NCI-H128 (cell line): ENCODE measurements around the gene TMEM233.
"Not testable (repeated sequence)": the region's sequence is repeated elsewhere in the genome, so short reads cannot be mapped to it uniquely, and the experiment has no call there.

Source experiments
- DNase-seq: peaks from one replicate; lab custom pipeline; 2025; ENCODE audit not compliant: unreplicated experiment; lab: John Stamatoyannopoulos, UW

The TMEM233 gene

GRCh38 chr12:119603767-119604166 is 10.2 kb downstream of the TMEM233 start:
- no peak for DNase-seq

GRCh38 chr12:119609358-119609757 is 15.8 kb downstream of the TMEM233 start:
- DNase-seq, result no peak

- no peak for DNase-seq
Observed at GRCh38 chr12:119613319-119613936, 19.9 kb downstream of the TMEM233 start.

GRCh38 chr12:119614705-119615104 is 21.1 kb downstream of the TMEM233 start:
- no peak for DNase-seq

- no peak for DNase-seq
Observed at GRCh38 chr12:119615518-119616475, 22.2 kb downstream of the TMEM233 start.

- not testable (repeated sequence) for DNase-seq
Observed at GRCh38 chr12:119618328-119618896, 24.8 kb downstream of the TMEM233 start.

- DNase-seq, result no peak
Observed at GRCh38 chr12:119620490-119620889, 26.9 kb downstream of the TMEM233 start.

- DNase-seq, result no peak
Observed at GRCh38 chr12:119621878-119622277, 28.3 kb downstream of the TMEM233 start.

- peak; percentile 88 for DNase-seq
Observed at GRCh38 chr12:119624966-119625365, 31.4 kb downstream of the TMEM233 start.

GRCh38 chr12:119627019-119627643 is 33.6 kb downstream of the TMEM233 start:
- no peak for DNase-seq

- no peak for DNase-seq
Observed at GRCh38 chr12:119627686-119628085, 34.1 kb downstream of the TMEM233 start.

- no peak for DNase-seq
Observed at GRCh38 chr12:119630223-119630780, 36.7 kb downstream of the TMEM233 start.

GRCh38 chr12:119630962-119631550 is 37.5 kb downstream of the TMEM233 start:
- no peak for DNase-seq

- no peak for DNase-seq
Observed at GRCh38 chr12:119631930-119632678, 38.5 kb downstream of the TMEM233 start.

- DNase-seq, result no peak
Observed at GRCh38 chr12:119634743-119635142, 41.2 kb downstream of the TMEM233 start.

GRCh38 chr12:119642986-119643385 is 49.4 kb downstream of the TMEM233 start:
- DNase-seq, result no peak

- no peak for DNase-seq
Observed at GRCh38 chr12:119644930-119645329, 51.4 kb downstream of the TMEM233 start.

- DNase-seq, result no peak
Observed at GRCh38 chr12:119645535-119646059, 52.0 kb downstream of the TMEM233 start.

- DNase-seq, result no peak
Observed at GRCh38 chr12:119649202-119649808, 55.7 kb downstream of the TMEM233 start.
